ENCODE data around the gene RNF144A.

RNF144A gene

DNA sequence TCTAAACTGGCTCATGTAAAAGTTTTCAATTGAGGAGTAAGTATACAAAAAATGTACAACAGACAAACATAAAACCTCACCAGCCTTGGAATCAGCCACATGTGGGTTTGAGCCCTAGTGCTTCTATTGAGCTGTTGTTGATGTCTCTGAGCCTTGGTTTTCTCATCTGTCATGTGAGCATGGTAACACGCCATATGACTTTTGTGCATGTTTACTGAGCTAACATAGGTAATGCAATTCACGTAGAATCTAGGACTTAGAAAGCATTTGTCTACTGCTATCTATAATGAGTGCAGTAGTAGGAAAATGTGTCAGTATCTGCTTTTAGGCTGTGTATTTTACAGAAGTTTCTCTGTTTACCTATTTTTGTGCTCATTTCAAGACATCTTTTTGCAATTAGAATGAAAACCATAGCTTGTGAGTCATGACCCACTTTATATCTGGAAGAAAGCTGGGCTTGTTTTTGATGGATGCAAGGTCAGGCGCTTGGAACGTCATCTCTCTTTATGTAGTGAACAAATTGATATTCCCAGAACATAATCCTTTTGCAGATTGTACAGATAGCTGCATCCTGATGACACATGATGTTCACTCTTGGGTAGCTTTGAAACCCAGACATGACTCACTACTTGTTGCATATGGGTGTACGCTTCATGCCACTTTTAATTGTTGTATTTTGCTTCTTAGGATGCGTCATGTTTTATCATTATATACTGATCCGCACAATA, 94.3 kb downstream of the RNF144A start:
- DNase-seq, result no peak

DNA sequence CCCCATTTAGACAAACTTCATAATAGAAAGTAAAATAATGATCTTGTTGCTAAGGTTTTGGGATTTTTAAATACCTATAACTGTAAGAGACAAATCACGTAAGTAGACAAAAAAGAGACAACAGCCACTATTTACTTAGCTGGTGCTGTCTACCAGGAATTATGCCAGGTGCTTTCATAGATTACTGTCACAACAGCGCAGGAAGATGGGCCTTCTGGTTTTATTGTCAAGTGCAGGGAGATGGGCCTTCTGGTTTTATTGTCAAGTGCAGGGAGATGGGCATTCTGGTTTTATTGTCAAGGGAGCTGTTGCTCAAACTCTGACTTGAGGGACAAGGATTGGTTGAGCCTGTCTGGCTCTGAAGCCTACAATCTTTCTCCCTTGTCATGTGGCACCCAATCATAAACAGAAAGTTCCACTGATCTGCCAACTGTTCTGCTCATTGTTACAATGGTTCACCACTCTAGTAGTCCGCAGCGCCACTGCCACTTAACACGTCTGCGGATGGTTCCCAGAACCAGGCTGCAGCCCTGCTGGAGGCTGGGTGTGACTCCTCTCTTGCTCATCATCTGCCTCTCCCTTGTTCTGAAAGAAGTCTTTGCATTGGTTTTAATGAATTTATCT, 95.0 kb downstream of the RNF144A start:
- DNase-seq, result peak; percentile 64

GRCh38 chr2:7013471-7014160, 96.4 kb downstream of the RNF144A start:
- DNase-seq, result no peak

- no peak for DNase-seq
Observed at GRCh38 chr2:7014174-7014640, 97.0 kb downstream of the RNF144A start.

- DNase-seq, result peak; percentile 5
Observed at GRCh38 chr2:7015007-7015950, 98.1 kb downstream of the RNF144A start.

- DNase-seq, result no peak
Observed at GRCh38 chr2:7016148-7016547, 98.9 kb downstream of the RNF144A start.

DNA sequence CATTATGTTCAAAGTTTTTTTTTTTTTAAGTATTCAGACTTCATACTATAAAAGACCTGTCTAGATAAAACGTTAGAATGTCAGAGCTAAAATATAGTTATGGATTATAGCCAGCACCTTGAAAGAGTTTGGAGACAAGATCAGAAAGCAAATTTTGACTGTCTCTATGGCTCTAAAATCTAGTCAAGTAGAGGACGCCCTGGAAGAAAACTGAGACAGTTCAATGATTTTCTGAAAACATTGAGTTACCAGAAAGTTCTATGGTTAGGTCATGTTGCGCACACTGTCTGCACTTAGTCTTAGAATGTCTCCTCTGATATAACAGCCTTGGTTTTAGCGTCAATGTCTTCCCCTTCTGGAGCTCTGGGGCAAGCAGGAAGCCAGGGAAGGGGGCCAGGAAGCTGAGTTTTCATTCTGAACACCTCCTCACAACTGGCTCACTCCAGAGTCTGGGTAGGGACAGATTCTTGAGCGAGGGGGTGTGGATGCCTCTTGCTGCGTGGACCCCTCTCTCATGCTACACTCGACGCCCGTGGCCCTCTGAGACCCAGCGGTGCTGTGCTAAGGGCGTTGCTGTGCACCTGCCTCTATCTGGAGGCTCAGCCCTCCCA, 99.5 kb downstream of the RNF144A start:
- DNase-seq, result no peak

GRCh38 chr2:7017671-7018281, 100.6 kb downstream of the RNF144A start:
- no peak for DNase-seq

DNA sequence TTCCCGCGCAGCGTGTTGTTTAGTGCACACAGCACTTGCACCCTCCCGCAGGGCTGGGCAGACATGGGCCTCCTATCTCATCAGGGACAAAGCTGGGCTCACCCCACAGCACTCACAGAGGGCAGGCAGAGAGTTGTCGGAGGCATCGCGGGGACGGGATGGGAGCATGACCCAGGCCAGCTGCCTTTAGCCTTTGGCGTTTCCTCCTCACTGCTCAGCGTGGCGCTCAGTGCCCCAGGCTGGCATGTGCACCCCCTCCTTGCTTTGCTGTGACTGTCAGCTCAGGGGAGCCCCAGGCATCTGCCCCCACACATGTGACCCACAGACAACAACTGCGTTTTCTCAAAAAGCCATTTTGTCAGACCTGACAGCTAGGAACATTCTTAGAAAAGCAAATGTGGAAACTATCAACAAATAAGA, 101.1 kb downstream of the RNF144A start:
- no peak for DNase-seq

- DNase-seq, result no peak
Observed at GRCh38 chr2:7018767-7019166, 101.6 kb downstream of the RNF144A start.

- DNase-seq, result no peak
Observed at GRCh38 chr2:7019191-7019590, 102.0 kb downstream of the RNF144A start.

- DNase-seq, result no peak
Observed at GRCh38 chr2:7020059-7020458, 102.8 kb downstream of the RNF144A start.

DNA sequence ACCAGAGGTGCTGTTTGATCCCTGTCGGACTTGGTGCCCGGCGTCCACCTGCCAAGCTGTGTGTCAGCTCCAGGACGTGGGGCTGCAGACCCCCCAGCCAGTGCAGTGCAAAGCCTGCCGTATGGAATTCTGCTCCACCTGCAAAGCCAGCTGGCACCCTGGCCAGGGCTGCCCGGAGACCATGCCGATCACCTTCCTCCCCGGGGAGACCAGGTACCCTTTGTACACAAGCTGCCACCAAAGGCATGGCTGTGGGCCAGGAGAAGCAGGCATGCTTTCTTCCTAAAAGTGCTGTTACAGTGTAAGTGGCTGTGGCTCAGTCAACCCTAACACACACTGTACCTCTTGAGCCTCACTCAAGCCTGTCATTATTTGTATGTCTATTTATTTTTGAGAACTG, 103.3 kb downstream of the RNF144A start:
- peak; percentile 16 for DNase-seq

- no peak for DNase-seq
Observed at GRCh38 chr2:7020939-7021470, 103.8 kb downstream of the RNF144A start.

DNA sequence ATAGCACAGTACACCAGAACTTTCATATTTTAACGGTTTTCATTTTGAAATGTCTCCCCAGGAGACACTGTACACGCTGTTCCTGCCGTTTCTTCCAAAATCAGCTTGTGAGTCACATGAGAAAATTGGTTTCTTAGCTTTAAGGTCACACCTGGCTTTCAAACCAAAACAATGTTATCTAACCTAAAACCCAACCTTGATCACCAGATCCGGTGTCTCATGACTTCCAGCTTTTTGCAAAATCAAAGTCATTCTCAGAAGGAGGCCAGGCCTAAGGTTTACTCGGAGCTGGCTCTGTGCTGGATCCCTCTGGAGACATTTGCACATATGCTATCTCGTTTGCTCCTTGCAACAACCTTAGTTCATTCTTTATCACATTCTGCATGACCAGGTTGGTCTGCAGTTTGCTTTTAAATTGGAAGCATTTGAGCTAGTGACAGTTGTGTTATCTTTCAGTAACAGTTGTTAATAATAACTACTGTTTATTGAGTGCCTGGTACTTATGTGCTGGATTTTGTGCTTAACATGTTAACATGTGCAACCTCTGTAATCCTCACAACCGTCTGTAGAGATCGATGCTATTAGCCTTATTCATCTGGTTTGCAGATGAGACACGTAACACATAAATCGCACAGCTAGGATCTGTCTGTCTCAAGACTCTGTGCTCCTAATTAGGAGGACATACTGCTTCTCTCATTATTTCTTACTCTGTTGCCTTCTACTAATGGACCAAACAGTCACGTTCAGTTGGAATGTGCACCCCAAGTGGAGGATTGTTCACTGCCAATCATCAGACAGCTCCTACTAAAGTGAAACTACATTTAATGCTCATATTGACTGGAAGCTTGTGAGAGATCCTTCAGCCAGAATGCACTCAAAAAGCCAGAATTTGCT, 105.5 kb downstream of the RNF144A start:
- DNase-seq, result no peak

DNA sequence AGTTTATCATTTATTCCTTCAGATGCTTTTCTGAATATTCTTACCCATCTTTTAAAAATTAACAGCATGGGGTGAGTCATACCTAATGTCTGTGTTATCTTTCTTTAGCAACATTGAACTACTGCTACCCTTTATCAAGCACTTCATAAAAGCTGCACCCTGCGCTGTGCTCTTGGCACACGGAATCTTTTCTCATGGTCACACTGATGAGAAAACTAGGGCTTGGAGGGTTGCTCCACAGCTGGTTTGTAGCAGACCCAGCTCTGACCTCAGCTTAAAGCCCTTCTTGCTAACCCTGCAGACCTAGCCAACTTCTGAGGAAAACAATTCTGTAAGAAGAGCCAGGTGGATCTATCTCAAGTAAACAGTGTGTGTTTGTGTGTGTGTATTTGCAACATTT, 106.3 kb downstream of the RNF144A start:
- no peak for DNase-seq

DNA sequence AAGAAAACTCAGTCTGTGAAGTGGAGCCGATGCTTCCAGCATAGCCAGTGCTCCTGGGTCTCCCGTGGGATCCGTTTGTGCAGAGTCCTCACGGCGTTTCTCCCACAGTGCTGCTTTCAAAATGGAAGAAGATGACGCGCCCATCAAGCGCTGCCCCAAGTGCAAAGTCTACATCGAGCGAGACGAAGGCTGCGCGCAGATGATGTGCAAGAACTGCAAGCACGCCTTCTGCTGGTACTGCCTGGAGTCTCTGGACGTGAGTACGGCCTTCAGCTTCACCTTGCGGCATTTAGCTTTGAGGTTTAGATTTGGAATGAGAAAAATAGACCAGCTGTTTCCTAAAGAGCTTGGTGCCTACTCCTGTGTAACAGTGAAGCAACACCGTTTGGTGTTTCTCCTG, 107.0 kb downstream of the RNF144A start:
- DNase-seq, result no peak

DNA sequence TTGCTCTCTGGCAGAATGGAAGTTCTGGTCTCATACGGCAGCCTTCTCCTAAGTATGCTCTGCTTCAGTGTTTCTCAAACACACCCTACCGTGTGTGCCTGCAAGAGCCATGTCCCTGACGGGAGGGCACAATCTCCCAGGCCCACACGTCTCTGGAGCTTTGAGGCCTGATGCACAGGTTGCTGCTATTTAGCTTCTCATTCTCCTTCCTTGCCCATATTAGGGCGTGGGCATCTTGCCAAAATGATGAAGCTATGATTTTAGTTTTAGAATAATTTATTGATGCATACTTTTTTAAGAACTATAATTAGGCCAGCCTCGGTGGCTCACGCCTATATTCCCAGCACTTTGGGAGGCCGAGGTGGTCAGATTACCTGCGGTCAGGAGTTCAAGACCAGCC, 107.9 kb downstream of the RNF144A start:
- DNase-seq, result no peak

DNA sequence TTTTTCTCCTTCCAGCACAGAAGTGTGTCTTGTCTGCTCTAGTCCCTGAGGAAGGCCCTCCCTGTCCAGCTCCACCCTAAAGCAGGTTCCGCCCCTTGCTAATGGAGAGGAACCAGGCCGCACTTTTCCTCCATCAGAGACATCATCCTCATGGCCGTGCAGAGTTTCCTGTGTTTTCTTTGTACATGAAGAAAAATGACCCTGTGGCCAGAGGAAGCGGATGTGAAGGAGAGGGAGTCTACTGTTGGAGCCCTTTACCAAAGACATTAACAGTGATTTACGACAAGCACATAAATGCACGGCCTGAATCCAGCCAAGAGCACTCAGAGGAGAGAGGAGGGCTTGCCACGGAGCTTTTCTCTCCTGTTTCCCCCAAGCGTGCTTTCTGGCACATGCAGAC, 109.5 kb downstream of the RNF144A start:
- DNase-seq, result peak; percentile 68

DNA sequence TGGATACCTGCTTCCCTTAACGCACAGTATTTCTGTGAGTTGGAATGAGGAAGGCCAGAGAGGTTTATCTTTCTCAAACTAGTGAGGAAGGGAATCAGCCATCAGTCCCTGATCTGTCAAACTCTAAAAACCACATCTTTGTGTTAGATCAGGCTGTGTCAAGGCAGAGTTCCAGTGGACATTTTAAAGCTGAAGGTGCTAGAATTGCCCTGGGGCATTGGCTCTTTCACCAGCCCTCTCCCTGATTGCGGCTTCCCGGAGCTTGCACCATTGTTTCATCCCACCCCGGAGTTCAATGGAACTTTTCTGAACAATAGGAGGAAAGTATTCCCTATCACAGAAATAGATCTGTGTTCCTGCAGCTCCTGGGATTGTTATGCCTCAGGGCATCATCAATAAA, 110.2 kb downstream of the RNF144A start:
- no peak for DNase-seq
